Esophagus squamous epithelium (tissue), 5 donors: Measurements from ENCODE around the gene LEKR1. TPM values are rescaled to one million over a fixed set of nuclear protein-coding genes. Genes with fewer than 3 reads are reported as not detected.

Source experiments
- DNase-seq: peaks from one replicate; lab custom pipeline; 2025; lab: John Stamatoyannopoulos, UW
- H3K27ac ChIP-seq, 4 donors: fragments of 200-600 bp; sonication (generic); one replicate each; pipeline ENCODE4 v1.5.1; 2016 to 2019; ENCODE audit warnings: mild to moderate bottlenecking in 1 of 4
- H3K27me3 ChIP-seq, 4 donors: fragments of 200-600 bp; sonication (generic); 1 replicate in 3 of 4; 2 replicates in 1 of 4; pipeline versions ENCODE4 v1.5.1 to v1.6.0; 2017 to 2021; ENCODE audit warnings: antibody characterized with exemption in 1 of 4
- H3K36me3 ChIP-seq, 3 donors: fragments of 200-600 bp; sonication (generic); one replicate each; pipeline ENCODE4 v1.5.1; 2016 to 2019
- H3K4me1 ChIP-seq, 3 donors: fragments of 200-600 bp; sonication (generic); one replicate each; pipeline ENCODE4 v1.5.1; 2017 to 2019
- H3K4me3 ChIP-seq, 4 donors: fragments of 200-600 bp; sonication (generic); 1 replicate in 3 of 4; 2 replicates in 1 of 4; pipeline ENCODE4 v1.5.1; 2016 to 2019; ENCODE audit warnings: mild to moderate bottlenecking in 2 of 4, moderate library complexity in 1 of 4
- H3K9me3 ChIP-seq, 3 donors: fragments of 200-600 bp; sonication (generic); one replicate each; pipeline ENCODE4 v1.5.1; 2016 to 2019
- CTCF ChIP-seq, 6 experiments: fragments of 450-650 bp in 4 of 6; fragments of 200-600 bp in 2 of 6; sonication (generic) in 2 of 6; IDR thresholded peaks; one replicate each; pipeline ENCODE4 v1.5.1; 2016 to 2019; ENCODE audit warnings: antibody characterized with exemption in 6 of 6, mild to moderate bottlenecking in 4 of 6, moderate library complexity in 4 of 6
- POLR2A ChIP-seq, 4 donors: fragments of 450-650 bp; IDR thresholded peaks; one replicate each; pipeline ENCODE4 v1.6.1; 2017; ENCODE audit warnings: antibody characterized with exemption in 4 of 4, mild to moderate bottlenecking in 4 of 4, moderate library complexity in 3 of 4
- WGBS, 2 donors: methylation state at CpG; one replicate each; pipeline ENCODE4 v1.1.5; 2018; 5-methylcytosine and 5-hydroxymethylcytosine counted together
- intact Hi-C: fragments of 100-400 bp; cut with DNase I; formaldehyde crosslinking; loops from one replicate; pipeline ENCODE4 v1.15.0; 2022
- total RNA-seq, 4 donors: library from RNA; depleted of rRNA; stranded (reverse); fragments of >200 nt; gene quantifications; one replicate each; pipeline ENCODE4 v1.1.0, GENCODE V29; 2016
- donor health status: DM: yes; HTN: yes; CAD: no.

The LEKR1 gene
- total RNA-seq, 4 donors from 2014 or later: 0.15 to 1.1 (median 0.57) TPM; not detected in 1

DNA sequence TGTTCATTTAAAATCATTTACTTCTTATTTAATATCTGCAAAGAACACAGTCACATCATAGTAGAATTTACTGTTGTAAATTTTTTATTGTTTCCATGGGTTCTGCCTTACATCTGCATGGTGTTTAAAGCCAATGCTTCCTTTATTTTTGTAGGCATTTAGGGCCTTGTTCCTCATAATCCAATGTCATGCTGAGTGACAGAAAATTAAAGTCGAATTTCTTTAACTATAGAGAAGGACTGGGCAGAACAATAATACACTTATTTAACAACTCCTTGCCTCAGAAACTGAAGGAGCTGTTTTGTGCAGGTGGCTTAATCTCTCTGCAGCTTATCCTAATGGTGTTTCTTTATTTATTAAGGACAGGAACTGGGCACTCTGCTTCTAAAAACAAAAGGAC lies 149.6 kb downstream of the LEKR1 start:
- 21 to 36% methylated on average over 1 of the region's 1 CpG for WGBS, 2 donors
- no peak overlapping the region for H3K4me3 ChIP-seq
- TF ChIP-seq POLR2A (IDR thresholded peaks at IDR 0.05) (no peak), CTCF (IDR thresholded peaks at IDR 0.05) (no peak)
- H3K36me3 ChIP-seq: no peaks in the 10 kb centered on the region
- H3K27ac ChIP-seq: no peak overlapping the region
- intact Hi-C loops: no loop called here
- DNase-seq: no peak
- no peaks in the 10 kb centered on the region for H3K27me3 ChIP-seq
- H3K4me1 ChIP-seq: no peaks in the 10 kb centered on the region
- no peaks in the 10 kb centered on the region for H3K9me3 ChIP-seq

GRCh38 chr3:156976933-156977332 lies 150.8 kb downstream of the LEKR1 start:
- Histone ChIP-seq H3K27me3 (no peaks in the 10 kb centered on the region), H3K36me3 (no peaks in the 10 kb centered on the region), H3K4me1 (no peaks in the 10 kb centered on the region), H3K27ac (no peak overlapping the region), H3K4me3 (no peak overlapping the region), H3K9me3 (no peaks in the 10 kb centered on the region)
- TF ChIP-seq POLR2A (IDR thresholded peaks at IDR 0.05) (no peak), CTCF (IDR thresholded peaks at IDR 0.05) (no peak)
- 85 to 92% methylated on average over 4 of the region's 4 CpGs for WGBS, 2 donors
- intact Hi-C loops: no loop called here
- DNase-seq: no peak

DNA sequence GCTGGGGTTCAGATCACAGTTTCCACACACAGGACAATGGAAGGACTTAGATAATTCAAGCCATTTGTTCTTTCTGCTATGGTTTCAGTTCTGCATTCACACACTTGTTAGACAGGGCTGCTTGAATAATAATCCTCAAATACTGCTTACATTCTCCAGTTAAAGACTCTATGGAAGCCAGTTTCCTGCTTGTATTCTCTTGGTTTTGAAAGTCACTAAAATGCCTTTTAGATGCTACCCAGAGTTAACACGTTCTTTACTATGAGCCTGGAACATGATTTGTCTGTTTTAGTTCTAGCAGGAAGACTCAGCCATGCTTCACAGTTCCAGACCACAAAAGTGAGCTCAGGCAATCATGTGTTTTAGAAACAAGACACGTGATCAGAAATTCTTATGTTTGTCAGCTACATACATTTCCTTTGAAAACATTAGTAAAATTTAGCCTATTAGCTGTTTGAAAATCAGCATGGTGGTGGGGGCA lies 152.4 kb downstream of the LEKR1 start:
- H3K4me3 ChIP-seq: no peak overlapping the region
- no peaks in the 10 kb centered on the region for H3K27me3 ChIP-seq
- H3K4me1 ChIP-seq: no peaks in the 10 kb centered on the region
- H3K36me3 ChIP-seq: no peaks in the 10 kb centered on the region
- no peaks in the 10 kb centered on the region for H3K9me3 ChIP-seq
- intact Hi-C loops: no loop called here
- no peak overlapping the region for H3K27ac ChIP-seq
- TF ChIP-seq POLR2A (IDR thresholded peaks at IDR 0.05) (no peak), CTCF (IDR thresholded peaks at IDR 0.05) (no peak)
- 59 to 61% methylated on average over 2 of the region's 2 CpGs for WGBS, 2 donors
- no peak for DNase-seq

DNA sequence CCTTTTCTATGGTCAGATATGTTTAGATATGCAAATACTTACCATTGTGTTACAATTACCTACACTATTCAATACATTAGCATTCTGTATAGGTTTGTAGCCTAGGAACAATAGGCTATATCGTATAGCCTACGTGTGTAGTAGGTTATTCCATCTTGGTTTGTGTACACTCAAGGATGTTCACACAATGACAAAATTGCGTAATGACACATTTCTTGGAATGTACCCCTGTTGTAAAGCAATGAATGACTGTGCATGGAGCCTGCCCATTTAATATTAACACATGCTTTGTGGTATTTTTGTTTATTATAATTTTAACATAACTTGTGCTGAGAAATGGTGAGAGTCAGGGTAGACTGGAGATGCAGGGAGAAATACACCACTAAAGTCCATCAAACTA lies 154.9 kb downstream of the LEKR1 start:
- no peaks in the 10 kb centered on the region for H3K9me3 ChIP-seq
- H3K4me3 ChIP-seq: no peak overlapping the region
- TF ChIP-seq CTCF (IDR thresholded peaks at IDR 0.05) (no peak), POLR2A (IDR thresholded peaks at IDR 0.05) (no peak)
- H3K27ac ChIP-seq: no peak overlapping the region
- DNase-seq: no peak
- whole genome bisulfite sequencing, 2 donors: 91 to 92% methylated on average over 3 of the region's 3 CpGs
- H3K4me1 ChIP-seq: no peaks in the 10 kb centered on the region
- H3K36me3 ChIP-seq: no peaks in the 10 kb centered on the region
- intact Hi-C loops: no loop called here
- H3K27me3 ChIP-seq: no peaks in the 10 kb centered on the region

GRCh38 chr3:156983559-156983958 lies 157.4 kb downstream of the LEKR1 start:
- H3K4me1 ChIP-seq: no peaks in the 10 kb centered on the region
- no peaks in the 10 kb centered on the region for H3K36me3 ChIP-seq
- H3K9me3 ChIP-seq: no peaks in the 10 kb centered on the region
- no peaks in the 10 kb centered on the region for H3K27me3 ChIP-seq
- no peak overlapping the region for H3K27ac ChIP-seq
- no peak for DNase-seq
- intact Hi-C loops: no loop called here
- TF ChIP-seq POLR2A (IDR thresholded peaks at IDR 0.05) (no peak), CTCF (IDR thresholded peaks at IDR 0.05) (no peak)
- H3K4me3 ChIP-seq: no peak overlapping the region
